ENCODE results near the gene ZBTB45.
"Not testable (repeated sequence)": the region's sequence is repeated elsewhere in the genome, so short reads cannot be mapped to it uniquely, and the experiment has no call there.

DNA sequence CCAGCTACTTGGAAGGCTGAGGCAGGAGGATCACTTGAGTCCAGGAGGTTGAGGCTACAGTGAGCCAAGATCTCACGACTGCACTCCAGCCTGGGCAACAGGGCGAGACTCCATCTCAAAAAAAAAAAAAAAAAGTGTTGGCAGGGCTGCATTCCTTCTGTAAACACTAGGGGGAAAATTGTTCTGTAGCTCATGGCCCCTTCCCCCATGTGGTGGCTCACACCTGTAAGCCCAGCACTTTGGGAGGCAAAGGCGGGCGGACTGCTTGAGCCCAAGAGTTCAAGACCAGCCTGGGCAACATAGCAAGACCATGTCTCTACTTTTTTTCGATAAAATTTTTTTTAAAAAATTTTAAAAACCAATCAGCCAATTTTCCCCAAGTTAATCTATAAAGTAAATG lies 35.3 kb downstream of the ZBTB45 start:
- TF ChIP-seq, protein P1, sequence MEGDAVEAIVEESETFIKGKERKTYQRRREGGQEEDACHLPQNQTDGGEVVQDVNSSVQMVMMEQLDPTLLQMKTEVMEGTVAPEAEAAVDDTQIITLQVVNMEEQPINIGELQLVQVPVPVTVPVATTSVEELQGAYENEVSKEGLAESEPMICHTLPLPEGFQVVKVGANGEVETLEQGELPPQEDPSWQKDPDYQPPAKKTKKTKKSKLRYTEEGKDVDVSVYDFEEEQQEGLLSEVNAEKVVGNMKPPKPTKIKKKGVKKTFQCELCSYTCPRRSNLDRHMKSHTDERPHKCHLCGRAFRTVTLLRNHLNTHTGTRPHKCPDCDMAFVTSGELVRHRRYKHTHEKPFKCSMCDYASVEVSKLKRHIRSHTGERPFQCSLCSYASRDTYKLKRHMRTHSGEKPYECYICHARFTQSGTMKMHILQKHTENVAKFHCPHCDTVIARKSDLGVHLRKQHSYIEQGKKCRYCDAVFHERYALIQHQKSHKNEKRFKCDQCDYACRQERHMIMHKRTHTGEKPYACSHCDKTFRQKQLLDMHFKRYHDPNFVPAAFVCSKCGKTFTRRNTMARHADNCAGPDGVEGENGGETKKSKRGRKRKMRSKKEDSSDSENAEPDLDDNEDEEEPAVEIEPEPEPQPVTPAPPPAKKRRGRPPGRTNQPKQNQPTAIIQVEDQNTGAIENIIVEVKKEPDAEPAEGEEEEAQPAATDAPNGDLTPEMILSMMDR (IDR thresholded peaks at IDR 0.05) = not testable (repeated sequence)
- TF ChIP-seq POLR2A (IDR thresholded peaks at IDR 0.05) = not testable (repeated sequence)

All from thyroid gland (tissue), 4 donors.